Skin epidermis (tissue), 12 donors: ENCODE data around the gene MARCHF10.
"Not testable (repeated sequence)": the region's sequence is repeated elsewhere in the genome, so short reads cannot be mapped to it uniquely, and the experiment has no call there.

Source experiments
- H3K27ac ChIP-seq, 21 experiments: fragments of 200-600 bp; sonication (generic) in 11 of 21; one replicate each; pipeline ENCODE4 v1.5.0; 2020; ENCODE audit warnings: mild to moderate bottlenecking in 3 of 21, inconsistent platforms in 2 of 21, moderate library complexity in 2 of 21
- H3K4me3 ChIP-seq, 7 experiments: fragments of 200-600 bp; sonication (generic) in 2 of 7; one replicate each; pipeline ENCODE4 v1.5.0; 2020; ENCODE audit warnings: inconsistent platforms in 2 of 7, mild to moderate bottlenecking in 2 of 7, moderate library complexity in 1 of 7

MARCHF10 gene

GRCh38 chr17:62793919-62794665 is 14.0 kb downstream of the MARCHF10 start:
- Histone ChIP-seq H3K27ac (no peak overlapping the region), H3K4me3 (no peak overlapping the region)

DNA sequence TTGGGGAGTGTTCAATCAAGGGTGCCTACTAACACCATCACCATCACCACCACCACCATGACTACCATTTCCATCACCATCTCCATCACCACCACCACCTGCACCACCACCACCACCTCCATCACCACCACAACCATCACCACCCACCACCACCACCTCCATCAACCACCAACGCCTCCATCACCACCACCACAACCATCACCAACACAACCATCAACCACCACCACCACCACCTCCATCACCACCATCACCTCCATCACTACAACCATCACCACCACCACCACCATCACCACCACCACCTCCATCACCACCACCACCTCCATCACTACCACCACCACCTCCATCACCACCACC is 15.7 kb downstream of the MARCHF10 start:
- Histone ChIP-seq H3K27ac (peak overlapping the region in 4 of 21 experiments; percentile 25 to 64 (median 34)), H3K4me3 (no peak overlapping the region)

DNA sequence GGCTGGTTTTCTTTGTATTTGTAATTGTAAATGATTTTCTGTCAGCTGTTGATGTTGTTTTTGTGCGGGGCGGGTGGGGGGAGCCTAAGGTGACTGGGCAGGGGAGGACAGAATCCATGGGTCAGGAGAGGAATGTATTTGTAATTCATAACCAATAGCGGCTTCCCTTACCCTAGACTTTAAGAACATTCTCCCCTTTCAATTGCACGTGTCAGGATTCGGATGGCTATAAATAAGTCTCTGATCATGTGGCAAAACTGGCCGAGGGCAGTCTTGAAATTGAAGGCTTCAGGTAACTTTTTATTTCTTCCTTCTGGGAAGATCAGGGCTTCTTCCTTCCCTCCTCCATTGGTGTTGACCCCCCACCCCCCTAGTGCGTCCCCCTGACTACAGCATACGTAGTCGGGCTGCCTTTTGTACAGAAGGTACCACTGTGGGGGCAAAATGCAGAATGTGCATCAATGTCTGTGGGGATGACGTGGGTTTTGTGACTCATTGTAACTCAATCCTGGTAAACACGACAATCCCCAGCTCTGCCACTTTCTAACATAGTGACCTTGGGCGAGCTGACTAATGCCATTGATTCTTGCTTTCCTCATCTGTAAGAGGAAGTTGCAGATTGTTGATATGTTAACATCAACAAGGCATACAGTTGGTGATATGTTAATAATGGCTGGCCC is 16.2 kb downstream of the MARCHF10 start:
- Histone ChIP-seq H3K27ac (peak overlapping the region in 6 of 21 experiments; percentile 25 to 64 (median 41)), H3K4me3 (no peak overlapping the region)

DNA sequence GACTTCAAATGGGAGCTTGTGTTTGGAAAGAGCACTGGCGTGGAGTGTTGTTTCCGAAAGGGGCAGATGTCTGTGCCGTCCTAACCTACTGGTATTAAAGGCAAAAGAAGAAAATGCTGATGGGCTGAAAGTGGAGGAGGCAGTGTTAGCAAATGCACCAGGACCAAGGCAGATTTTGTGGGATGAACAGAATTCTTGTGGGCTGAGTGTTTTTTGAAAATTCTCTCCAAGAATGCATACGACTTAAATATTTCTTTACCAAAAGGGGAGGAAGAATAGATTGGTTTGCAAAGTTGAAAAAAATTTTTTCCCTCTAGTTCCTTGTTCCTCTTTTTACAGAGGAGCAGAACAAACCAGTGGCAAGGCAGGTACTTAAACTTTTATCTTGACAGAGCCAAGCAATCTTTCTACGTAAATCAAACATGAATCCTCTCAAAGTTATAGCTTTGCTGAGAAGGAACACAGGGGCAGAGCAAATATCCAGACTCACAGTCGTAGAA is 16.8 kb downstream of the MARCHF10 start:
- Histone ChIP-seq H3K4me3 (no peak overlapping the region), H3K27ac (peak overlapping the region in 6 of 21 experiments; percentile 25 to 64 (median 41))

DNA sequence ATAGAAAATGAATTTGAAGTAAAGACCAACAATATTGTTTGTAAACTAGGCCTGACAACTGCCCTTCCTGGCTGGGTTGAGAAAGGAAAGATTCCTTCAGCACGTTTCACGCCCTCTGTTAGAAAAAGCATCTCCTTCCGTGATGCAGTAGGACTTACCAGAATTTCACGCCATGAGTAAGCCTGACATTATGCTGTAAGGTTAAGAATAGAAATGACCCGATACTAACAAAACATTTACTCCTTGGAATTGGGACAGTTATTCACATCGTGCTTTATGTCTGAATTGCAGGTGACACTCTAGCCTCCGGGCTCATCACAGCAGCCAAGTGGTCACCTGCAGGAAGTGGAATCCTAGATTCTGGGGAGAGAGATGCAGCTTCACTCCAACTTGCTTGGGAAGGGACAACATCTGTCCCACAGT is 17.5 kb downstream of the MARCHF10 start:
- H3K27ac ChIP-seq, result peak overlapping the region in 6 of 21 experiments; percentile 1 to 64 (median 30)
- H3K4me3 ChIP-seq, result no peak overlapping the region

- Histone ChIP-seq H3K27ac (no peak overlapping the region), H3K4me3 (no peak overlapping the region)
Measured at GRCh38 chr17:62787366-62787765, 20.7 kb downstream of the MARCHF10 start.

DNA sequence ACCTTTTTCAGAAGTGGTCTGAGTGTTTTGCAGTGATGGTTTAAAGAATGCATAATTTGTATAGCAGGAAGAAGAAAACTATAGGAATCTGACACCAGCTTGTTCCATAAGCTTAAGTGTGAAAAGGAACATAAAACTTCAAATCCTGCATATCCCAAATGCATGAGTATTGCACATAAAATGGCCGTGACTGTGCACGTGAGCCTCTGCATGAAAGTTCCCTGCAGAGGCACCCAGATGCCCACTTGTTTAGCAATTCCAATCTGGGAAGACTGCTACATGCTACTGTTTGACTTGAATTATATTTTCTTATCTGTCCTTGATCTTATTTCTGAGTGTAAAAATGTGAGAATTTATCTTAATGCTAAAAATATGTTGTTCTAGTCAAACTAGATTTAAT is 21.5 kb downstream of the MARCHF10 start:
- H3K4me3 ChIP-seq, result no peak overlapping the region
- H3K27ac ChIP-seq, result no peak overlapping the region

DNA sequence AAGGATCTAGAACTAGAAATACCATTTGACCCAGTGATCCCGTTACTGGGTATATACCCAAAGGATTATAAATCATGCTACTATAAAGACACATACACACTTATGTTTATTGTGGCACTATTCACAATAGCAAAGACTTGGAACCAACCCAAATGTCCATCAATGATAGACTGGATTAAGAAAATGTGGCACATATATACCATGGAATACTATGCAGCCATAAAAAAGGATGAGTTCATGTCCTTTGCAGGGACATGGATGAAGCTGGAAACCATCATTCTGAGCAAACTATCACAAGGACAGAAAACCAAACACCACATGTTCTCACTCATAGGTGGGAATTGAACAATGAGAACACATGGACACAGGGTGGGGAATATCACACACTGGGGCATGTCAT is 22.1 kb downstream of the MARCHF10 start:
- not testable (repeated sequence) for H3K4me3 ChIP-seq, H3K27ac ChIP-seq

GRCh38 chr17:62782730-62783270 is 25.3 kb downstream of the MARCHF10 start:
- Histone ChIP-seq H3K4me3 (no peak overlapping the region), H3K27ac (peak overlapping the region in 1 of 21 experiments; percentile 16)

GRCh38 chr17:62781831-62782251 is 26.3 kb downstream of the MARCHF10 start:
- Histone ChIP-seq H3K27ac (peak overlapping the region in 5 of 21 experiments; percentile 14 to 39 (median 21)), H3K4me3 (no peak overlapping the region)

DNA sequence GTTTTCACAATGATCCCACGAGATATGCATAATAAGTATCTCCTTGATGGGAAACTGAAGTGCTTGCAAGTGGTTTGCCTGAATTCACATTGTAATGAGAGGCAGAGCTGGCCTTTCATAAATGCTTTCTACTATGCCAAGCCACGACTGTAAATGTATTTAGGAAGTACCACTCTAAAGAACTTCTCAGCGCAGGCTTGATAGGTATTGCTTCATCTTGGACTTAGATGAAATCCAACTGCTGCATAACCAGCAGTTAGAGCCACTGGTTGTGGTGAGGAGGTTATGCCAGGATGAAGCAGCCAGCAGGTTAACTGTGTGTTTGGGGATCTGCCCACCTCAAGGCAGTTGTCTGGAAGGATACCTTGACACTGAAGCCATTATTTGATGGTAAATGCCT is 26.8 kb downstream of the MARCHF10 start:
- Histone ChIP-seq H3K27ac (peak overlapping the region in 7 of 21 experiments; percentile 11 to 73 (median 23)), H3K4me3 (no peak overlapping the region)

- Histone ChIP-seq H3K27ac (peak overlapping the region in 9 of 21 experiments; percentile 11 to 73 (median 23)), H3K4me3 (no peak overlapping the region)
Measured at GRCh38 chr17:62780951-62781350, 27.2 kb downstream of the MARCHF10 start.

GRCh38 chr17:62780269-62780668 is 27.8 kb downstream of the MARCHF10 start:
- peak overlapping the region in 11 of 21 experiments; percentile 9 to 73 (median 63) for H3K27ac ChIP-seq

GRCh38 chr17:62778990-62779681 is 29.0 kb downstream of the MARCHF10 start:
- Histone ChIP-seq H3K4me3 (no peak overlapping the region), H3K27ac (peak overlapping the region in 16 of 21 experiments; percentile 15 to 79 (median 65))

More at GRCh38 chr17:62780269-62780668, 27.8 kb downstream of the MARCHF10 start:
- no peak overlapping the region for H3K4me3 ChIP-seq

DNA sequence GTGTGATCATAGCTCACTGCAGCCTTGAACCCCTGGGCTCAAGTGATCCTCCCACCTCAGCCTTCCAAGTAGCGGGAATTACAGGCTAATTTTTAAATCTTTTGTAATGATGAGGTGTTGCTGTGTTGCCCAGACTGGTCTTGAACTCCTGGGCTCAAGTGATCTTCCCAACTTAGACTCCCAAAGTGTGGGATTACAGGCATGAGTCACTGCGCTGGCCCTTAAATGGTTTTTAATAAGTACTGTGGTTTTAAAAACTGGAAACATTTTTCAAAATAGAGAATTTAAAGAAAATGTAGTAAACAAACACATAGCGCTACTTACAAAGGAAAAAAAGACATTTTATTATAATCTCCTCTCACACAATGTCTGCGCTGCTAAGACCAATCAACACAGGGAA is 32.2 kb downstream of the MARCHF10 start:
- Histone ChIP-seq H3K27ac (no peak overlapping the region), H3K4me3 (no peak overlapping the region)

- H3K4me3 ChIP-seq, result no peak overlapping the region
- no peak overlapping the region for H3K27ac ChIP-seq
Measured at GRCh38 chr17:62774338-62774737, 33.8 kb downstream of the MARCHF10 start.

DNA sequence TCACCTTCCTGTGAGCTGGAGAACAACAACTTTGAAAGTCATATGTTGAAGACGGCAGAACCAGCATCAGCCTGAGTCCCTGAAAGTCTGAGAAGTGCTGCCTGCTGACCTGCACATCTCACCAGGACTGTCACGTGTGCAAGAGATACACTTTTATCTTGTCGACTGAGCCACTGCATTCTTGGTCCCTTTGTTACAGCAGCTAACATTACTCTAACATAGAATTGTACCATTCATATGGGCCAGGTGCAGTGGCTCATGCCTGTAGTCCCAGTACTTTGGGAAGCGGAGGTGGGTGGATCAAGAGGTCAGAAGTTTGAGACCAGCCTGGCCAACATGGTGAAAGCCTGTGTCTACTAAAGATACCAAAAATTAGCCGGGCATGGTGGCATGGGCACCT is 40.1 kb downstream of the MARCHF10 start:
- Histone ChIP-seq H3K27ac (no peak overlapping the region), H3K4me3 (no peak overlapping the region)

GRCh38 chr17:62765351-62765750 is 42.8 kb downstream of the MARCHF10 start:
- Histone ChIP-seq H3K4me3 (no peak overlapping the region), H3K27ac (no peak overlapping the region)

- H3K27ac ChIP-seq, result no peak overlapping the region
- H3K4me3 ChIP-seq, result no peak overlapping the region
Measured at GRCh38 chr17:62763891-62764600, 44.1 kb downstream of the MARCHF10 start.
